B cell (primary cell): Measurements from ENCODE around the gene HUS1B.

ENCODE experiments used
- EZH2 ChIP-seq: IDR thresholded peaks from 2 replicates; pipeline ENCODE4 v1.6.1; 2012; ENCODE audit warnings: borderline replicate concordance, low read depth, mild to moderate bottlenecking, moderate library complexity, low read length; ENCODE audit not compliant: insufficient read depth, poor library complexity, severe bottlenecking
- TF ChIP-seq, protein P1 (sequence below): fragments of 200-600 bp; IDR thresholded peaks from one replicate; pipeline ENCODE4 v1.8.0; 2022; ENCODE audit warnings: antibody characterized with exemption, mild to moderate bottlenecking

- TF ChIP-seq, protein P1, sequence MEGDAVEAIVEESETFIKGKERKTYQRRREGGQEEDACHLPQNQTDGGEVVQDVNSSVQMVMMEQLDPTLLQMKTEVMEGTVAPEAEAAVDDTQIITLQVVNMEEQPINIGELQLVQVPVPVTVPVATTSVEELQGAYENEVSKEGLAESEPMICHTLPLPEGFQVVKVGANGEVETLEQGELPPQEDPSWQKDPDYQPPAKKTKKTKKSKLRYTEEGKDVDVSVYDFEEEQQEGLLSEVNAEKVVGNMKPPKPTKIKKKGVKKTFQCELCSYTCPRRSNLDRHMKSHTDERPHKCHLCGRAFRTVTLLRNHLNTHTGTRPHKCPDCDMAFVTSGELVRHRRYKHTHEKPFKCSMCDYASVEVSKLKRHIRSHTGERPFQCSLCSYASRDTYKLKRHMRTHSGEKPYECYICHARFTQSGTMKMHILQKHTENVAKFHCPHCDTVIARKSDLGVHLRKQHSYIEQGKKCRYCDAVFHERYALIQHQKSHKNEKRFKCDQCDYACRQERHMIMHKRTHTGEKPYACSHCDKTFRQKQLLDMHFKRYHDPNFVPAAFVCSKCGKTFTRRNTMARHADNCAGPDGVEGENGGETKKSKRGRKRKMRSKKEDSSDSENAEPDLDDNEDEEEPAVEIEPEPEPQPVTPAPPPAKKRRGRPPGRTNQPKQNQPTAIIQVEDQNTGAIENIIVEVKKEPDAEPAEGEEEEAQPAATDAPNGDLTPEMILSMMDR, result no peak
- TF ChIP-seq EZH2, result no peak
These were observed 2.8 kb downstream of the HUS1B start for GRCh38 chr6:654136-654535.
